ENCODE measurements around the gene MYH7B.

- TF ChIP-seq CTCF (IDR thresholded peaks at IDR 0.05) (no peak), POLR2A (IDR thresholded peaks at IDR 0.05) (no peak)
These were observed 9.0 kb upstream of the MYH7B start for GRCh38 chr20:34946661-34947060.

All from testis (tissue), 2 donors.